NB4 (cell line): ENCODE data around the gene ARHGAP1.

Source experiments
- DNase-seq: peaks from one replicate; pipeline ENCODE4 v3.0.0; 2010; ENCODE audit warnings: low read depth
- H3K4me3 ChIP-seq: one replicate; pipeline ENCODE4 v1.5.1; 2011; ENCODE audit warnings: mild to moderate bottlenecking, low read depth, low read length, moderate library complexity
- MYC ChIP-seq: IDR thresholded peaks from 2 replicates; pipeline ENCODE4 v1.6.1; 2011; ENCODE audit warnings: low read depth, low read length
- POLR2A ChIP-seq: IDR thresholded peaks from 2 replicates; pipeline ENCODE4 v1.6.1; 2011; ENCODE audit warnings: mild to moderate bottlenecking; ENCODE audit not compliant: insufficient read length; ENCODE audit errors: extremely low read depth
- TF ChIP-seq, protein P1 (sequence below): IDR thresholded peaks from 2 replicates; pipeline ENCODE4 v1.6.1; 2011; ENCODE audit warnings: low read depth, low read length
- TF ChIP-seq, protein P2 (sequence below): IDR thresholded peaks from one replicate; pipeline ENCODE4 v1.5.1; 2012; ENCODE audit warnings: low read depth, low read length

ARHGAP1 gene

DNA sequence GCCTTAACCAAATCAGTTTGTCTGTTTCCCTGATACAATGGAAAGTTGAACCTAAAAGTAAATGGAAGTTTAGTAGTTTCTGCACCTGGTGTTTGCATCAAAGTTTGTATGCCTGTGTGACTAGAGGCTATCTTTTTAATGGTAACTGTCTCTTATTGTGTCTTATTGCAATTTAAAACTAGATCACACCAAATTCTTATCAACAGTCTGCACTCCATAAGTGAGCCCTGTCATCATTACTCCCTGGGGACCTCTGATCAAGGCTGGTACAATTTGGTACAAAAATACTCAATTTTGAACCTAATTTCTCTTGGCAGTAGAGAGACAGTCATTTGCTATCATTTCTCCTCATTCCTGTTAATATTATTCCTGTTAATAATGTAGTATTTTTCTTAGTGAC lies 38.1 kb downstream of the ARHGAP1 start:
- no peak overlapping the region for H3K4me3 ChIP-seq
- no peak for TF ChIP-seq POLR2A
- TF ChIP-seq, protein P1, sequence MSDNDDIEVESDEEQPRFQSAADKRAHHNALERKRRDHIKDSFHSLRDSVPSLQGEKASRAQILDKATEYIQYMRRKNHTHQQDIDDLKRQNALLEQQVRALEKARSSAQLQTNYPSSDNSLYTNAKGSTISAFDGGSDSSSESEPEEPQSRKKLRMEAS = no peak
- TF ChIP-seq MYC = no peak
- TF ChIP-seq, protein P2, sequence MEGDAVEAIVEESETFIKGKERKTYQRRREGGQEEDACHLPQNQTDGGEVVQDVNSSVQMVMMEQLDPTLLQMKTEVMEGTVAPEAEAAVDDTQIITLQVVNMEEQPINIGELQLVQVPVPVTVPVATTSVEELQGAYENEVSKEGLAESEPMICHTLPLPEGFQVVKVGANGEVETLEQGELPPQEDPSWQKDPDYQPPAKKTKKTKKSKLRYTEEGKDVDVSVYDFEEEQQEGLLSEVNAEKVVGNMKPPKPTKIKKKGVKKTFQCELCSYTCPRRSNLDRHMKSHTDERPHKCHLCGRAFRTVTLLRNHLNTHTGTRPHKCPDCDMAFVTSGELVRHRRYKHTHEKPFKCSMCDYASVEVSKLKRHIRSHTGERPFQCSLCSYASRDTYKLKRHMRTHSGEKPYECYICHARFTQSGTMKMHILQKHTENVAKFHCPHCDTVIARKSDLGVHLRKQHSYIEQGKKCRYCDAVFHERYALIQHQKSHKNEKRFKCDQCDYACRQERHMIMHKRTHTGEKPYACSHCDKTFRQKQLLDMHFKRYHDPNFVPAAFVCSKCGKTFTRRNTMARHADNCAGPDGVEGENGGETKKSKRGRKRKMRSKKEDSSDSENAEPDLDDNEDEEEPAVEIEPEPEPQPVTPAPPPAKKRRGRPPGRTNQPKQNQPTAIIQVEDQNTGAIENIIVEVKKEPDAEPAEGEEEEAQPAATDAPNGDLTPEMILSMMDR = no peak
- DNase-seq = no peak

DNA sequence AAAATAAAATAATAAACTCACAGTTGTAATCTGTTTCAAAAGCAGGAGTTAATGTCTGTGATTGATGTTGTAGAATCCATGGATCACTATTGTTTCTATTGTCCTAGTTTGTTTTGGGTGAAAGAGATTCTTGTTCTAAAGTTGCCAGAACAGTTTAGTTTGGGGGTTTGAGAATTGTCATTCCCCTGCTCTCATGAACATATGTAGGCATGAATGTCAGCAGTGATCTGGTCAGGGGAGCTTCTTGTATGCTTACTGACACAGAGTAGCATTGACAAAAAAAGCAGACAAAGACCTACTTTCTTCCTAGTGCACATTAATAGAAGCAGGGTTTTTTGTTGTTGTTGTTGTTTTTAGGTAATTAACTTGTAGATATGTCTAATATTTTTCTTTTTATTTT lies 38.6 kb downstream of the ARHGAP1 start:
- H3K4me3 ChIP-seq = no peak overlapping the region
- TF ChIP-seq, protein P2 = no peak
- TF ChIP-seq POLR2A (no peak), MYC (no peak)
- TF ChIP-seq, protein P1 = no peak
- DNase-seq = no peak

DNA sequence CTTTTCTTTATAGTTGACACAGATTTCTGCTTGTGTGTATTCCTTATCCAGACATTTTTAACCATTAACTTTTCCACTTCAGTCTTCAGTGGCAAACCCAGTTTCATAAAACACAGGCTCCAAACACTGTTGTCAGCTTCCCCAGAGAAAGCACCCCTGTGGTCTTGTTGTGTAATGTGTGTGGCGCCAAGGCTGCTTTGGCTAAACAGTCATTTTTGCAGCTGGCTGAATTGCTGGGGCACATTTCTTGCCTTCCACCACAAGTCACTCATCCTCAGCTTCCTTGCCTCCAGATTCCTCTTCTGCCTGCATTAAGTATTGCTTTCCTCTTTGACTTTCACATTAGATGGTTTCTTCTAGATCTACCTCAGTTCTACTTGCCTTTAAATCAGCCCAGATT lies 40.5 kb downstream of the ARHGAP1 start:
- peak; percentile 97 for DNase-seq
- no peak overlapping the region for H3K4me3 ChIP-seq
- TF ChIP-seq, protein P2 = no peak
- TF ChIP-seq, protein P1 = peak; percentile 72
- TF ChIP-seq MYC = peak; percentile 74

DNA sequence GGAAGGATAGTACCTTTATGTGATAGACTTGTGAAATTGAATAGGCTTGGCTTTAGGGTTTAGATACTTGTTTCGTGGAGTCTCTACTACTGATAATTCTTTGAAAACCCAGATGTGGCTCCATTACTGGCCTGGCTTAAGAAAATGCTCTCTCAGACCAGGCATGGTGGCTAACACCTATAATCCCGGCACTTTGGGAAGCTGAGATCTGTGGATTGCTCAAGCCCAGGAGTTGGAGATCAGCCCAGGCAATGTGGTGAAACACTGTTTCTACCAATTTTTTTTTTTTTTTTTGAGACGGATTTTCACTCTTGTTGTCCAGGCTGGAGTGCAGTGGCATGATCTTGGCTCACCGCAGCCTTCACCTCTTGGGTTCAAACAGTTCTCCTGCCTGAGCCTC lies 42.2 kb downstream of the ARHGAP1 start:
- TF ChIP-seq, protein P2 = no peak
- TF ChIP-seq, protein P1 = no peak
- TF ChIP-seq POLR2A (no peak), MYC (no peak)
- no peak for DNase-seq
- no peak overlapping the region for H3K4me3 ChIP-seq

DNA sequence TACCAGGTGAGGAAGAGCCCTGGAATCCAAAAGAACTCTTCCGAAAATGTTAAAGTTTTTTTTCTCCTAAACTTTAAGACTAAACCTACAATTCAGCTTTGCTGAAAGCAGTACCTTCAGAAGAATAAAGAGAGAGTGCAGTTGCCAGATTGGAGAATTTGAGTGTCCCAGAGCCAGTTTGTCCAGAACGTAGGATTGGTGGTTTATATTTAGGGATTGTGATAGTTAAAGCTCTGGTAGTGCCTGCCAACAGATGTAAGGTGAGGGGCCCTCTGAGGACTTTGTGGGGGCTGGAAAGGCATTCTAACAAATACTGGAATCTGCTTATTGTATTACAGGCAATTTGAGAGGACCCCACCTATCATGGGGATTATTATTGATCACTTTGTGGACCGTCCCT lies 43.2 kb downstream of the ARHGAP1 start:
- no peak for DNase-seq
- H3K4me3 ChIP-seq = no peak overlapping the region

More for the DNA sequence above, 43.2 kb downstream of the ARHGAP1 start:
- TF ChIP-seq MYC (no peak), POLR2A (no peak)
- TF ChIP-seq, protein P2 = no peak
- TF ChIP-seq, protein P1 = no peak
